HG03064 (cell line): Measurements from ENCODE around the gene FAM200A.
"Not testable (repeated sequence)": the region's sequence is repeated elsewhere in the genome, so short reads cannot be mapped to it uniquely, and the experiment has no call there.

ENCODE experiments used
- ATAC-seq: cut with Tn5 transposase; IDR thresholded peaks from one replicate; pipeline ENCODE4 v1.9.1; 2021; ENCODE audit warnings: low read depth; ENCODE audit not compliant: unreplicated experiment

The FAM200A gene

DNA sequence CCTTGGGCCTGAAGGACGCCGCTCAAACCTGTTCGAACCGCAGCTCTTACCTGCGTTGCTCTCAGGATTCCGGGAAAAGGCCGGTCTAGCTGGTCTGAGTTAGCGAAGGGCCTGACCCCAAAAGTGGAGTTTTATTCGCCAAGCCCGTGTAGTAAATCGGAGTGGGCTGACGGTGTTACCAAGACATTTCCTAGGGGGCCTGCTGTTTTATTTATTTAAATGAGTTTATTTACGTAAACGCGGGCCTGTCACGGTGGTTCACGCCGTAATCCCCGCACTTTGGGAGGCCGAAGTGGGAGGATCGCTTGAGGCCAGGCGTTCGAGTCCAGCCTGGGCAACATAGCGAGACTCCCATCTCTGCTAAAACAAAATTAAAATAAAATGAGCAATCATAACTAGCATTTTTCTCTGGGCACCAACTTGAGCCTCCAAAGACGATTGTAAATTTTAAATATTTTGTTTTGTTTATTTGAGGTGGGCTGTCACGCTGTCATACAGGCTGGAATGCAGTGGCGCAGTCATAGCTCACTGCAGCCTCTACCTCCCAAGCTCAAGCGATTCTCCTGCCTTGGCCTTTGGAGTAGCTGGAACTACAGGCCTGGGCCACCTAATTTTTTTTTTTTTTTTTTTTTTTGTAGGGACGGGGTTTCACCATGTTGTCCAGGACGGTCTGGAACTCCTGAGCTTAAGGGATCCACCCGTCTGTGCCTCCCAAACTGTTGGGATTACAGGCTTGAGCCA, 7.4 kb upstream of the FAM200A start:
- no peak for ATAC-seq

- peak; percentile 67 for ATAC-seq
Observed at GRCh38 chr7:99558306-99559174, 6.6 kb upstream of the FAM200A start, which contains the start of gene ZNF655. Gene ZNF655, plus strand, starts transcription at chr7:99558642. Its CDS starts 1,918 bp downstream, at chr7:99560560.

- peak; percentile 39 for ATAC-seq
Observed at GRCh38 chr7:99557940-99558305, 6.0 kb upstream of the FAM200A start.

DNA sequence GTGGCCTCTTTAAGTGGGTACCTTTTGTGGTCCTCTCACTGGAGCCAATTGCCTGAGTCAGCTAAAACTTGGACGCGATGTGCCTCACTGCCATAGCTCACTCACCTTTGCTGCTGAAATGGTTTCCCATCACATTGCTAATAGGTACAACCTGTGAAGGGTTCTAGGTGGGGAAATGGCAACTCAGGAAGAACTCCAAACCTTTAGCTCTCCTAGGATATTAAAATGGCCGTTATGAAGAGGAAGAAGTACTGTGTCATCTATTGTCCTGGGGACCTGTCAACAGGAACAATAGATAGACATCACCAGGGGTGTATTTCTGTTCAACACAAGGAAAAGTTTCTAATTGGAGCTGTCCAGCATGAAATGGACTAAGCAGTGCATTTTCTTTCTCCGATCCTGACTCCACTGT, 5.3 kb upstream of the FAM200A start:
- no peak for ATAC-seq

GRCh38 chr7:99554939-99555338, 3.0 kb upstream of the FAM200A start:
- no peak for ATAC-seq

DNA sequence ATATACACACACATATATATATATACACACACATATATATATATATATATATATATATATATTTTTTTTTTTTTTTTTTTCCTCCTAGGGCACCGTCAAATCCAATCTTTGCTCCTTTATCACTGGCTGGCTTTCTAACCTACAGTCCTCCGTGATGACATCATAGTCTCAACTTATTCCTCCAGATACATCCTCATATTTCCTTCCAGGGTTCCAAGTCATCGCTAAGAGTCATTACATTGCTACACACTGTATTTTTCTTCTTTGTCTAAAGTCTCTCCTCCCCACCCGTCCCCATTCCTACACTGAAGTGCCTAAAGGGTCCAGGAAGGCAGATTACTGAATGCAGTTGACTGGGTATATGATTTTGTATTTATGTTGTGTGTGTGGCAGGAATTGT, 1.1 kb upstream of the FAM200A start:
- no peak for ATAC-seq

- ATAC-seq, result peak; percentile 13
Observed at GRCh38 chr7:99551334-99551733, 580 bp downstream of the FAM200A start.

GRCh38 chr7:99549545-99549944, 2.4 kb downstream of the FAM200A start:
- not testable (repeated sequence) for ATAC-seq

DNA sequence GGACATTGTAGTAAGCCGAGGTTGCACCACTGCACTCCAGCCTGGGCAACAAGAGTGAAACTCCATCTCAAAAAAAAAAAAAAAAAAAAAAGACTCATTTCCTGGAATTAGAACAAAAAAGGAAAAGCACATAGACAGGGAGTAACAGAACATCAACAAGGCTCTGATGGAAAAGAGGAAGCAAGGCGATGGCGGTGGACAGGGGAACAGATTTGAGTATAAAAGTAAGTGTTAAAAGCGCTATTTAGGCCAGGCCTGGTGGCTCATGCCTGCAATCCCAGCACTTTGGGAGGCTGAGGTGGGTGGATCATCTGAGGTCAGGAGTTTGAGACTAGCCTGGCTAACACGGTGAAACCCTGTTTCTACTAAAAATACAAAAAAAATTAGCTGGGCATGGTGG, 6.6 kb downstream of the FAM200A start:
- ATAC-seq, result not testable (repeated sequence)

DNA sequence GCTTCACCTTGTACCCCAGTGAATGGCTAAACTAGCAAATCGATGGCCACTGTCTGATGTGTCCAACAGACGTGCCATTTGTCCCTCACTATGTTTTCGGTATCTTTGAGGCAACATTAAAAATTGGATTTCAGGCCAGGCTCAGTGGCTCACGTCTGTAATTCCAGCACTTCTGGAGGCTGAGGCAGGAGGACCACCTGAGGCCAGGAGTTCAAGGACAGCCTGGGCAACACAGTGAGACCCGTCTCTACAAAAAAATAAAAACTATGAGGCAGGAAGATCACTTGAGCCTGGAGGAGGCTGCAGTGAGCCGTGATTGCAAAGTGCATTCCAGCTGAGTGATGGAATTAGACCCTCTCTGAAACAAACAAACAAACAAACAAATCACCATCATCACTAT, 8.0 kb downstream of the FAM200A start:
- no peak for ATAC-seq

DNA sequence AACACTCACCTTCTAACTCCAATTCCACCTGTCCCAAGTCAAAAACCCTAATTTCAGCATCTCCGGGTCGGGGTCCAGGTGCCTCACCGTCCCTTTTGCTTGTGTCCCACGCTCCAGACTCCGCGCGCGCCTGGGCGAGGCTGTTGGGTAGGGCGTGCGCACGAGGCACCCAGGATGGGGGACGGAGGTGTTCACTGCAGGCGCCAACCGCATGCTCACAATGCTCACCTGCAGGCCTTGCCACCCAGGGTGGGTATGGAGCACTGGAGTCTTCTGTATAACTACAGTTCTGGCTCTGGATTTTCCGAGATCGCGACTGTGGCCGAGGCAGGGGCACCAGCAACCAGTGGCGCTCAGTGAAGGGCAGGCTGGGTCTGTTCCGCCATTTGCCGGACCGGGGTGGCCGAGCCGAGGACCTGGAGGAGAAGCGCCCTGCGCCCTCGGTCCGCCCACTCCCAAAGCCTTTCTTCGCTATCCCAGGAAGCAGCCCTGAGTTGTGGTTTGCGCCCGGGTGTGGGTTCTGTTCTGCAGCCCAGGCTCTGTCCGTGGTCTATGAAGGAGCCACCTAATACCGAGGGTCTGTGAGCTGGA, 8.7 kb downstream of the FAM200A start:
- no peak for ATAC-seq

DNA sequence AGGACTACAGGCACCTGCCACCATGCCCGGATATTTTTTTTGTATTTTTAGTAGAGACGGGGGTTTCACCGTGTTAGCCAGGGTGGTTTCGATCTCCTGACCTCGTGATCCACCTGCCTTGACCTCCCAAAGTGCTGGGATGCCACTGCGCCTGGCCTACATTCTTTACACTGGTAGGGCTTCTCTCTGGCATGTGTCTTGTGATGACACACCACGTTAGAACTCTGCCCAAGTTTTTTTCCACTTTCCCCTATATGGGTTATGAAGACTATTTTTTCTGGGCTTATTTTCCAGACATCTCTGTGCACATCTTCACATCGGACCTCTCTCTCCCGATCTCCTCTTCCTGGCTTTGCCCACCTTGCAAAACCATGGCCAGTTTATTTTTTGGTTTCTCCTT, 10.7 kb downstream of the FAM200A start:
- ATAC-seq, result no peak

GRCh38 chr7:99540542-99540941, 11.4 kb downstream of the FAM200A start:
- ATAC-seq, result no peak

- no peak for ATAC-seq
Observed at GRCh38 chr7:99539213-99539811, 12.6 kb downstream of the FAM200A start.

GRCh38 chr7:99535667-99536066, 16.2 kb downstream of the FAM200A start:
- ATAC-seq, result no peak

DNA sequence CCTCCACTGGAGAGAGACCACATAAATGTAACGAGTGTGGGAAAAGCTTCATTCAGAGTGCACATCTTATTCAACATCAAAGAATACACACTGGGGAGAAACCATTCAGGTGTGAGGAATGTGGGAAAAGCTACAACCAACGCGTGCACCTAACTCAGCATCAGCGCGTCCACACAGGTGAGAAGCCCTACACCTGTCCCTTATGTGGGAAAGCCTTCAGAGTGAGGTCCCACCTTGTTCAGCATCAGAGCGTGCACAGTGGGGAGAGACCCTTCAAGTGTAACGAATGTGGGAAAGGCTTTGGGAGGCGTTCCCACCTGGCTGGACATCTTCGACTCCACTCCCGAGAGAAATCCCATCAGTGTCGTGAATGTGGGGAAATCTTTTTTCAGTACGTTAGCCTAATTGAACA, 20.6 kb downstream of the FAM200A start:
- ATAC-seq, result no peak

DNA sequence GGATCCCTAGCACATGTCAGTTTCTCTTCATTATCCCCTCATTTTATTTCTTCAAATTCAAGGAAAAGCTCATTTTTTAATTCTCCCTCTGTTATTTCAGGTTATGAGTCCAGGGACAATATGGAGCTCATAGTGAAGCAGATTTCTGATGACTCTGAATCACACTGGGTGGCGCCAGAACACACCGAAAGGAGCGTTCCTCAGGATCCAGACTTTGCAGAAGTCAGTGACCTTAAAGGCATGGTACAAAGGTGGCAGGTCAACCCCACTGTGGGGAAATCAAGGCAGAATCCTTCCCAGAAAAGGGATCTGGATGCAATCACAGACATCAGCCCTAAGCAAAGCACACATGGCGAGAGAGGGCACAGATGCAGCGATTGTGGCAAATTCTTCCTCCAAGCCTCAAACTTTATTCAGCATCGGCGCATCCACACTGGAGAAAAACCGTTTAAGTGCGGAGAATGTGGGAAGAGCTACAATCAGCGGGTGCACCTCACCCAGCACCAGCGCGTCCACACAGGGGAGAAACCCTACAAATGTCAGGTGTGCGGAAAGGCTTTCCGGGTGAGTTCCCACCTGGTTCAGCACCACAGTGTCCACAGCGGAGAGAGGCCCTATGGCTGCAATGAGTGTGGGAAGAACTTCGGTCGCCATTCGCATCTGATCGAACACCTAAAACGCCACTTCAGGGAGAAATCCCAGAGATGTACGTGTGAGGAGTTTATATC, 26.0 kb downstream of the FAM200A start:
- ATAC-seq, result no peak

DNA sequence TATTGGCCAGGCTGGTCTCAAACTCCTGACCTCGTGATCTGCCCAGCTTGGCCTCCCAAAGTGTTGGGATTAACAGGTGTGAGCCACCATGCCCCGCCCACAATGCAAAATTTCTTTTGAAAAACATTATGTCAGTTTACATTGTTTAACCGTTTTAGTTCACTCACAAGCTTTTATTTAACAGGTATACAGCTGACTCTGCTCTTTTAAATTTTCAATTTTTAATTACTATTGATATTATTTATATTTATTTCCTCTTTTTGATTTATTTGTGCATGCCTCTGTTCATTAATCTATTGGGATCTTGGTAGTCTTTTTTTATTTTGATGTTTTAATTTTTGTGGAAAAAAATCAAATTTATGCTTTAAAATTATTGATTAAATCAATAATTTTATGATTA, 30.5 kb downstream of the FAM200A start:
- no peak for ATAC-seq

DNA sequence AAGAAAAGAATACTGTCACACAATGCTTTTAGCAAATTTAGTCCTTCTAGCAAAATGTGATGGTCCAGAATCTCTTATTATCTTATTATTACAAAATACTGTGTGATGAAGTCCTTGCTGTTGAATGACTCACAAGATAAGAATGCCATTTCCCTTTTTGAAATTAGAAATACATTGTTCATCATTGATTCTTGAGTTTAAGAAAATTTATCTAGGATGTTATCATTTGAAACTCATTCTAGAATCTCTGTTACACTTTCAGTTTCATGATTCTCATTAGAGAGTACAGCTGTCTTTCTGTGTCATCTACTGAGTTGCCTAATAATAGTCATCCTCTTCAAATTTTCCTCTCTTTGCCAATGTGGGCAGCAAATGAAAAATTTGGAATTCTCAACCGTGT, 37.9 kb downstream of the FAM200A start:
- ATAC-seq, result no peak

GRCh38 chr7:99505324-99505662, 46.6 kb downstream of the FAM200A start:
- ATAC-seq, result no peak
